GM12891 (cell line): Measurements from ENCODE around the gene HMGA1.

Experiments
- DNase-seq: peaks from one replicate; pipeline ENCODE4 v3.0.0; 2011; ENCODE audit warnings: low spot score; ENCODE audit not compliant: insufficient read length
- FAIRE-seq: peaks from 2 replicates; lab custom pipeline; 2011; peaks lifted over from hg19 to GRCh38; lab: Jason Lieb, UNC
- PAX5 ChIP-seq: IDR thresholded peaks from 2 replicates; pipeline ENCODE4 v1.6.1; 2011; ENCODE audit warnings: low read length, moderate library complexity, mild to moderate bottlenecking; ENCODE audit not compliant: insufficient read depth, severe bottlenecking
- POLR2A ChIP-seq: IDR thresholded peaks from 2 replicates; pipeline ENCODE4 v1.6.1; 2011; ENCODE audit warnings: low read depth, low read length, control low read depth
- POLR2AphosphoS5 ChIP-seq: IDR thresholded peaks from 2 replicates; pipeline ENCODE4 v1.6.1; 2011; ENCODE audit warnings: low read depth, low read length, control low read depth
- POU2F2 ChIP-seq: IDR thresholded peaks from 2 replicates; pipeline ENCODE4 v1.6.1; 2011; ENCODE audit warnings: low read depth, mild to moderate bottlenecking, control low read depth, low read length, moderate library complexity
- SPI1 ChIP-seq: IDR thresholded peaks from 2 replicates; pipeline ENCODE4 v1.6.1; 2011; ENCODE audit warnings: low read depth, low read length, control low read depth
- TAF1 ChIP-seq: IDR thresholded peaks from 2 replicates; pipeline ENCODE4 v1.6.1; 2011; ENCODE audit warnings: low read depth, low read length, control low read depth

The HMGA1 gene

GRCh38 chr6:34223381-34223955 lies 13.2 kb upstream of the HMGA1 start:
- FAIRE-seq (no peak), DNase-seq (no peak)
- no peak for TF ChIP-seq POLR2AphosphoS5
- TF ChIP-seq PAX5 = no peak
- TF ChIP-seq SPI1 = no peak

GRCh38 chr6:34223956-34224940 lies 12.4 kb upstream of the HMGA1 start:
- DNase-seq (peak; percentile 95), FAIRE-seq (peak; percentile 93)
- TF ChIP-seq TAF1 (no peak), SPI1 (peak; percentile 62)

DNA sequence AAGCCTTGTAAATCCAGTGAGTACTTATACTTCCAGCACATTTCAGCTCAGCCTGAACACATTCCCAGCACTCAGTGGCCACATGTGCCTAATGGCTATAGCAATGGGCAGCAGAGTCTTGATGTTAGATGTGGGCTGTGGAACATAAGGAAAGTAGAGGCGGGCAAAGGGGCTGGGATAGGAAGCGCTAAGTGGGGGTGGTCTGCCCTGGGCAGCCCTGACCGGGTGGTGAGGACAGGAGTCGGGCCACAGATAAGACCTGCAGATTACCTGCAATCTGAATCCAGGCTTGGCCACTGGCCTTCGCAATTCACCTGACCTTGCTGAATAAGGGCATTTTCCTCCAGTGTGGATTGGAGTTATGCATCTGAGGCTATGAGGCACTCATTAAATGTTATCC lies 11.1 kb upstream of the HMGA1 start:
- DNase-seq = no peak
- no peak for FAIRE-seq
- TF ChIP-seq POLR2AphosphoS5 (no peak), POU2F2 (no peak), TAF1 (no peak), SPI1 (no peak), PAX5 (no peak)

DNA sequence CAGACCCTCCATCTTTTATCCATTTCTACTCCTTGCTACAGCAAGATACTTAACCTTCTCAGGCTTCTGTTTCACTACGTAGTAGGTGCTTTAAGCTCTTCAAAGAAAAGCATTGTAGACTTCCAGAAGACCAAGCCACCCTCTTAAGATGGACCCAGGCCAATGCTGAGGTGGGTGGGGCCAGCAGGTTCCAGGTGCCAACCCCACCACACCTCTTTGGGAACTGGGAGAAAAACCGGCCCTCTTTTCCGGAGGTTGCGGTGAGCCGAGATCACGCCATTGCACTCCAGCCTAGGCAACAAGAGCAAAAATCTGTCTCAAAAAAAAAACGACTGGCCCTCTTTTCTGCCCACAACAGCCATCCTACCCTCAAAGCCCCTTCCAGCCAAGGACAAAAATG lies 10.6 kb upstream of the HMGA1 start:
- TF ChIP-seq POLR2AphosphoS5 (no peak), POLR2A (no peak), SPI1 (no peak), POU2F2 (no peak), TAF1 (no peak), PAX5 (no peak)
- DNase-seq = no peak
- FAIRE-seq = no peak

DNA sequence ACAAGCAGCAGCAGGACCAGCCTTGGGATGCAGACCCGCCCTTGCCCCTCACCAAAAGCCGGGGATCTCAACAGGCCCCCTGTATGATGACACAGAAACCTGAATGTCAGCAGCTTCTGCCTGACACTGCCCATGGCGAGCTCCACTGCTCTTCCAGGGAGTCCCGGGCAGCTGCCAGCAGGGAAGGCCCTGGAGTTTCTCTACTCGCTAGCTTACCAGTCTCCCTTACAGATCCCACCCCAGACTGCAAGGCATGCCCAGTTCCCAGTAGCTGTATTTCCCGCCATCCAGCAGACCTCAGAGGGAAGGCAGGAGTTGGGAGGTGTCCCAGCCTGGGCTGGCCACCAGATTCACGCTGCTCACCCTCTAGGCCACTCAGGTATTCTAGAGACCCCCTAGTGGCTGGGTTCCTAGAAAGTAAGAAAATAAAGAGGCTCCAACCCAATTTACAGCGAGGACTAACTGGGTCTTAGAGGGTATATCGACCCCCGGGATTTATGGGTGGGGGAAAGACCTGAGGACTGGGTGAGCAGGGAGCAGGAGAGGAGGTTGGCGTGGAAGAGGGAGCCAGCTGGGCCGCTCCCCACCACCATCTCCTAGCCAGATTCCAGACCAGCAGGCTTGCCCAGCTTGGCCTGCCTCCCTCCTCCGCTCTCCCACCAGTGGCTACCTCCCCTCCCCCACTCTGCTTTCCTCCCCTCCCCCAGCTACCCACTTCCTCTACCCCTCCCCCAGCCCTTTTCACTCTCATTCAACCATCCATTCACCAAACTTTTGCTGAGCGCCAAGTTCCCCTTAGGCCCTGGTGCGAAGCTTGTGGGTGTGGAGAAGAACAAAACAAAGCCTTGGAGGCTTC lies 9.7 kb upstream of the HMGA1 start:
- TF ChIP-seq SPI1 (0 out of 2 replicates have a peak, but pooled peaks have one; percentile 22), POLR2AphosphoS5 (no peak)
- FAIRE-seq (no peak), DNase-seq (no peak)

GRCh38 chr6:34227761-34228421 lies 8.8 kb upstream of the HMGA1 start:
- FAIRE-seq = peak; percentile 67
- TF ChIP-seq POLR2A (no peak), SPI1 (no peak), TAF1 (no peak), PAX5 (no peak), POLR2AphosphoS5 (no peak), POU2F2 (no peak)
- no peak for DNase-seq

DNA sequence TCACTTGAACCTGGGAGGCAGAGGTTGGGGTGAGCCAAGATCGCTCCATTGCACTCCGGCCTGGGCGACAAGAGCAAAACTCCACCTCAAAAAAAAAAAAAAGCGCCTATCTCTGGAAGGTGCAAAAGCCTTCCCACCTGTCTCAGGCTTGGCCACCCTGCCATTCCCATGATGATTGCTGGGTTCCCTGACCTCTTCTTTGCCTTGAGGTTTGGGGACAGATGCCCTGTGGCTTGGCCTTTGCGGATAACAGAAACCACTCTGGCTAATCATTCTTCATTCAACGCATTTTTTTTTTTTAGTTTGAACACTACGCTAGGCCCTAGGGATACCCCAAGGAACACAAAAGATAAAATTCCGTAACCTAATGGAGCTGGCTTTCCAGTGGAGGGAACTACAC lies 6.8 kb upstream of the HMGA1 start:
- FAIRE-seq (no peak), DNase-seq (no peak)
- TF ChIP-seq POLR2AphosphoS5 (no peak), SPI1 (no peak), TAF1 (no peak), POU2F2 (no peak), PAX5 (no peak)

DNA sequence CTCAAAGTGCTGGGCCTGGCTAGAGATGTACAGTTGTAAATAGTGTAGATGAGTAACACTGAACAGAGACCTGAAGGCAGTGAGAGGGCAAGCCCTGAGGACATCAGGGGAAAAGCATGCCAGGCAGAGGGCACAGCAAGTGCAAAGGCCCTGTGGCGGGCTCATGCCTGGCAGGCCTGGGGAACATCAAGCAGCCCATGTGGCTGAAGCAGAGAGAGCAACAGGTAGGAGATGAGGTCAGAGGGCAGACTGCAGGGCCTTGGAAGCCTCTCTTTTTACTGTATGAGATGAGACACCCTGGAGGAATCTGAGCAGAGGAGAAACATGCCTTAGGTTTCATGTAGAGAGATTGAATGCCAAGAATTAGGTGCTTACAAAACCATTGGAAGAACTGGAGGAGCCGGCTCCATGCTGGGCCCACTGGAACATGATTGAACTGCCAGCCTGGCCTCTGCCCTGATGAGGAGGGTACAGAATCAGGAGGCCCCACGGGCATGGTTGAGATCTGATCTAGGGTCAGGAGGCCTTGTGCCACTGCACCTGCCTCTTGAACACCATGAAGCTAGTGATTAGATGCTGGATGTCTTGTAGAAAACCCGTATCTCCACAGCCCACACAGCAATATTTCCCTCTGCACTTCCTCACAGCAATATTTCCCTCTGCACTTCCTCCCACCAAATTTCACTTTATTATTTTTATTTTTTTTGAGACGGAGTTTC lies 5.9 kb upstream of the HMGA1 start:
- DNase-seq = no peak
- no peak for TF ChIP-seq POLR2AphosphoS5
- TF ChIP-seq SPI1 = no peak
- TF ChIP-seq POLR2A = no peak
- TF ChIP-seq PAX5 = no peak
- TF ChIP-seq TAF1 = no peak
- TF ChIP-seq POU2F2 = no peak
- no peak for FAIRE-seq
